Measurements from ENCODE around the gene LIG3.
"Not testable (repeated sequence)": the region's sequence is repeated elsewhere in the genome, so short reads cannot be mapped to it uniquely, and the experiment has no call there.

Gene LIG3

DNA sequence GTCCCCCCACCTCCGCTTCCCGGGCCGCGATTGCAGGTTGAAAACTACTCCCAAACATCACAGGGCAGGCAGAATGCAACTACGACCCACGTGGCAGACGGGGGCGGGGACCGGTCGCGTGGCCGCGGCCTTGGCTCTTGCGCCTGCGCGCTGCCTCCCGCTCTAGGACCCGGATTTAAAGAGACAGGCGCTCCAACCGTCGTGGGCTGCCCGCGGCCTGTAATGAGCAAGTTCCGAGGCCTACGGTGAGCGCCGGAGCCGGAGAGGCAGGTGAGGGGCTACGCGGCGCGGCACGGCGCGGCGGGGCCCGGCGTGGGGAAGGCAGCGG lies at the start of gene LIG3:
Gene LIG3, plus strand, starts transcription at position 160 of the 328 bp plus-strand sequence. CDS start 2,494 bp downstream, outside the sequence.
- DNase-seq: peak; percentile 77

DNA sequence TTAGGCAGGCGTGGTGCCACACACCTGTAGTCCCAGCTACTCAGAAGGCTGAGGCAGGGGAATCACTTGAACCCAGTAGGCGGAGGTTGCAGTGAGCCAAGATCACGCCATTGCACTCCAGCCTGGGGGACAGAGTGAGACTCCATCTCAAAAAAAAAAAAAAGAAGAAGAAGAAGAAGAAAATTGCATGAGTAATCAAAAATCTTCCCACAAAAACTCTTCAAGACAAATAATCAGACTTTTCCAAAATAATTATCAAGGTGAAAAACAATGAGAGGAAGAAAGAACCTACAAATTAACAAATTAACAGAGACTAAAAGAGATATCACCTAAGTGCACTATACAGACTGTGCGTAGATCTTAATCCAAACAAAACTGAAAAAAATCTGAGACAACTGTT lies 29.5 kb upstream of the LIG3 start:
- DNase-seq: not testable (repeated sequence)

DNA sequence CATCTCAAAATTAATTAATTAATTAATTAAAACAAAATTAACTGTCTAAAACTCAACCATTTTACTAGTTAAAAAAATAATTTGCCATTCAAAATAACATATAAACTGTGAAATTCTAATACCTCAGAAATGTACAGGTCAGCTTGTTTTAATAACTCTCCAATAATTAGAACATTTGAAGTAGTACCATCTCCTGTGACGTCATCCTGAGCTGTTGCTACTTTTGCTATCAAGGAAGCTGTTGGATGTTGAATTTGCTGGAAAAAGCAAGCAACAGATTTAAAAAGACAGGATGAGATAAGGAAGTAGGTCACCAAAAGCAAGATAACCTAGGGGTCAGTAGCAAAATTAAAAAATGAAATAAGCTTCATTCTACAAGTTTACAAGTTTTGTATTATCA lies 21.9 kb upstream of the LIG3 start:
- no peak for DNase-seq

DNA sequence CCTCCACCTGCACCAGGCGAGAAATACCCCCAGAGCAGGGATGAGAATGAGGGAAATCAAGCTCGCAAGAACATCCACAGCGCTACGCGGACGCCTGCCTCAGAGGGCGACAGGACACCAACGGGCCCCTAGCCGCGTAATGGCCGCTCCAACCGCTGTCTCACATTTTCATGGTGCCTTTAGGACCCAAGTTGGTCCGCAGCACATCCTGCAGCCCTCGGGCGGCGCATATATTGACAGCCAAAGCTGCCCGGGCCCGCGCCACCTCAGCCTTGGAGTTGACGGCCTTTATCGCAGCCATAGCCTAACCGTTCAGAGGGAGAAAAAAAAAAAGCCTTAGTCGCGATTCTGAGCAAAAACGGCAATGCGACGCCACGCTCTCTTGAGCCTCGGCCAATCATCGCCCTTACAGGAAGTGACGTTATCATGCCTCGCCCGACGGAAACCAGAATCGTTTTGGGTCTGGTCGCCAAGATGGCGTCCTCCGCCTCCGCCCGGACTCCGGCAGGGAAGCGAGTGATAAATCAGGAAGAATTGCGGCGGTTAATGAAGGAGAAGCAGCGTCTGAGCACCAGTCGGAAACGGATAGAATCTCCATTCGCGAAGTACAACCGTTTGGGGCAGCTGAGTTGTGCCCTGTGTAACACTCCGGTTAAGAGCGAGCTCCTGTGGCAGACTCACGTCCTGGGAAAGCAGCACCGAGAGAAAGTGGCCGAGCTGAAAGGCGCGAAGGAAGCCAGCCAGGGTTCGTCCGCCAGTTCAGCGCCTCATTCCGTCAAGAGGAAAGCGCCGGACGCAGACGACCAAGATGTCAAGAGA lies 19.0 kb upstream of the LIG3 start, which contains the start of the genes CCT6B and ZNF830:
Gene CCT6B, minus strand, starts transcription at position 368 of the 819 bp plus-strand sequence. Its CDS starts 67 bp downstream, at position 301.
Gene ZNF830, plus strand, starts transcription at position 448 of the 819 bp plus-strand sequence. Its CDS starts 27 bp downstream, at position 475.
- DNase-seq: peak; percentile 76

- no peak for DNase-seq
Observed at GRCh38 chr17:34974179-34974578, 6.1 kb upstream of the LIG3 start.

DNA sequence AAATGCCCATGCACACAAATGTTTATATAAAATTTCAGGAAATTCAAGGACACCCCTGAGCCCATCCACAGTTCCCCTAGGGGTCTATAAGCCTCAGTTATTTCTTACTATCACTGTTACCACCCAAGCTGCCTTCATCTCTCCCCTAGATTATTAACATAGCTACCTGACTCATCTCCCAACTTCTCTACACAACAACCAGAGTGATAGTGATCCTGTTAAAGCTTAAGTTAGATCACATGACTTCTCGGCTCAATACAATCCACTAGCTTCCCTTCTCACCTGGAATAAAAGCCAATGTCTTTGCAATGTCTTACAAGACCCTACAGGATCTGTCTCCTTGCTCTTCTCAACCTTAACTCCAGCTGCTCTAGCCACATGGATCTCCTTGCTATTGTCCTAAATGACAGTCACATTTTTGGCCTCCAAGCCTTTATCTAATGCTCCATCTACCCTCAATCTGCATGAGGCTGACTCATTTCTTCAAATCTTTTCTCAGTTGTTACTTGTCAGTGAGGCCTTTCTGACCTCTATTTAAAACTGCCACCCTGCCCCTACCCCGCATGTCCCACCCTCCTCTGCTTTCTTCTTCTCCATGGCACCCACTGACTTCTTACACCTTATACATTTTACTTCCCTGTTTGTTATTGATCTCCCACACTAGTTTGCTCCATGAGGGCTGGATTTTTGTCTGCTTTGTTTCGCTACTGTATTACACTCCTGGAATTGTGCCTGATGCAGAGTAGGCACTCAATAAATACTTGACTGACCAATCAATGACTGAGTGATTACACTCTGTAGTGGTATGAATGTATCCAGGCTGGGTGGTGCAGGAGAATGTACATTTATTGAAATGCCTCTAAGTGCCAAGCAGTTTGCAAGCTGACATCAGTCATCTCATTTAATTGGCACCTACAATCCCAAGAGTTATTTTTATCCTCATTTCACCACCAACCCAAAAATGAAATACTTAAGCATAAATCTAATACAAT lies 5.2 kb upstream of the LIG3 start:
- no peak for DNase-seq

DNA sequence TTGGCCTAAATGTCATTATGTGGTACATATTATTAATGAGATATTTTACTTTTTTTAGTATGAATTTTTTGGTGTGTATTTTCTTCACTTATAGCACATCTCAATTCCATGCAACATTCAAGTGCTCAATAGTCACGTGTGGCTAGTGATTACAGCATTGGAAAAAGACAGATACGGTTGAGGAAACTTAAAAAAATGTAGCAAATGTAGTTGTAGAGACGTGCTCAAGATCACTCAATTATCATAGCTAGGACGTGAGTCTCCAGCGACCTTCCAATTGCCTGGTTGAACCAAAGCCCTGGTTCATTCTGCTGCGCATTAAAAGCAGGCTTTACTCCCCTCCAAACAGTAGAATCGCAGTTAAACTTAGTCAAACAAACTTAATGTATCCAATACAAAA lies 1.2 kb upstream of the LIG3 start:
- DNase-seq: no peak

- no peak for DNase-seq
Observed at GRCh38 chr17:34979650-34980352, 511 bp upstream of the LIG3 start.

DNA sequence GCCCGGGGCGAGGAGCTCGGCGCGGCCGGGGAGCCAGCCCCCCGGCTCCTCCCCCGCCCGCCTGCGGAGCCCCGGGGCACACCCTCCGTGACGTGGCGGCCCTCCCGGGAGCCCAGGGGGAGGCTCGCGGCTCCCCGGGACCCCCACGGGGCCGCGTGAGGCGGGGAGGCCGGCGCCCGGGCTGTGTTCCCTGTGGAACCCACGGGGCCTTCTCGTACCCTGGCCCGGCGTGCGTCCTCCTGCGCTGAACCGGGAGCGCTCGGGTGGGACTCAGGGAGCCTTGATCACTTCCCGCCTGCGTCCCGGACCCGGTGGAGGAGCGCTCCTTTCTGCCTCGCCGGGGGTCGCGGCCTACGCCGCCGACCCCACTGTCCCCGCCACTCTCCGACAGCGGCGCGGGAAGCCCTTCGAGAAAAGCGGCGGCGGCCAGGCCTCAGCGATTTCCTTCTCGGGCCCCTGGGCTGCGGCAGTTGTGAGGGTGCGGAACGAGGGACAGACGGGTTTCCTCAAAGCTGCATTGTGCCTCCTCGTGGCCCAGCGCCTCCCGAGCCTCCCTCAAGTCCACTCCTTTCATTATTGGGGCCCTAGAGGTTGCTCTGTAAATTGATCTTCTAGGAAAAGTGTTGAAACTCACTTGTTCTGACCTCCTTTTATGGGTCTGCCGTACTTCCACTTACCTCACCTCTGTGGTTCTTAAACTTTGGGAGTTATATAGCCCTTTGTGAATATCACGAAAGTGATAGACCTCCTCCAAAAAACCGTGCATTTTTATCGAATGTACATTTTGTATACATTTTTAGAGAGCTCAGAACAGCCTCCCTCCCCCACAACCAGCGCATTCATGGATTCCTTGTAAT lies 597 bp downstream of the LIG3 start:
- DNase-seq: peak; percentile 73

DNA sequence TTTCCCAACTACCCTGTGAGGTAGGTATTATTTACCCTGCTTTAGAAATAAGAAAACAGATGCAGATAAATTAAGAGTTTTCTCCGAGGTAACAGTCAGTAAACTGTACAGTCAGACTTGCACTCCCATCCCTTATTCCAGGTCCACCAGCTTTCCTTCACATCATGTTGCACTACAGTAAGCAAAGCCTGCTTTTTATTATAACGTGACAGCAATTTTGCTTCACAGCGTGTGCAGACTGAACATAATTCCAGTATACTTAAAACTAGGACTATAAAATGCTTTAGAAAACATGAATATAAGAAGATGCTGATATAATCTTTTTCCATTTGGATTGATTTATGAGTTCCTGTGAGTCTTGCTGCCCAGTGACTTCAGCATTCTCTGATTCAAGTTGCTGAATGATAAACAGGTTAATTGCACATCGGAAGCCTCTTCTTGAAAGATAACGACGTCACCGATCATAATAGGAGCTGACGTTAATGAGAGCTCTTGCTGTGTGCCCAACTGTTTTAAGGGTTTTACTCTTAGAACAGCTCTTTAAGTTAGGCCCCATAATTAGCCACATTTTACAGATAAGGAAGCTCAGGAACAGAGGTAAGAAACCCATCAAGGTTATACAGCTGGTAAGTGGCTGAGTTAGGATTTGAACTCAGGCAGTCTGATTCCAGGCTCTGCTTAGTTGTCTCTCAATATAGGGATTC lies 1.4 kb downstream of the LIG3 start:
- no peak for DNase-seq

GRCh38 chr17:34987232-34987631 lies 6.9 kb downstream of the LIG3 start:
- no peak for DNase-seq

DNA sequence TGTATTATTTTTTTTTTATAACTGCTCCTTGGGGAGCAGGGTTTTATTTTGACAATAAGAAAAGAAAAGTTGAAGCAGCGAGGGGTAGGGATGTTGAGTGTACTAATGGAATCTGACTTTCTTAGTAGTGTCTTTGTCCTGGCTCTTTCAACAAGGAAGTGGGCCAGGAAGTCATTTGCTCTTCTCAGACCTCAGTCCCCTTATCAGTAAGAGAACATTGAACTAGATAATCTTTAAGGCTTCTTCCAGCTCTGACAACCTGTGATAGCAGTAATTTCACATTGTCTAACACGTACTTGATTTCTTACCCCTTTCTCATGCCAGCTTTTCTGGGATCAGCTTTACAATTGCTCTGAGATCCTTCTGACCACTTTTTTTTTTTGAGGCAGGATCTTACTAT lies 8.3 kb downstream of the LIG3 start:
- DNase-seq: no peak

GRCh38 chr17:34989473-34989872 lies 9.2 kb downstream of the LIG3 start:
- no peak for DNase-seq

DNA sequence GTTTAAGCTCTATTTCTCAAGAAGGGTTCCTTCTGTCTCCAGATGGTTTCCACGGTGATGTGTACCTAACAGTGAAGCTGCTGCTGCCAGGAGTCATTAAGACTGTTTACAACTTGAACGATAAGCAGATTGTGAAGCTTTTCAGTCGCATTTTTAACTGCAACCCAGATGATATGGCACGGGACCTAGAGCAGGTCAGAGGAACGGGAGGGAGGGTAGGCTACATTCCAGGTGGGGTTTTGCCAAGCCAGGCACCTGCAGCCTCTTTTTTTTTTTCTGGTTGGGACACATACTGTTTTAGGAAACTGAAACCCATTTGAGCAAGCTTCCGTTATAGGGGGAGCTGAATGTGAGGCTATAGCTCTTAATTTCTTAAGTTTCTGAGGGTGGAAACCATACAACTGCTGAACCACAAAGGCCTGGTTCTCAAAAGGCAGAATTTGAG lies 10.6 kb downstream of the LIG3 start:
- no peak for DNase-seq

DNA sequence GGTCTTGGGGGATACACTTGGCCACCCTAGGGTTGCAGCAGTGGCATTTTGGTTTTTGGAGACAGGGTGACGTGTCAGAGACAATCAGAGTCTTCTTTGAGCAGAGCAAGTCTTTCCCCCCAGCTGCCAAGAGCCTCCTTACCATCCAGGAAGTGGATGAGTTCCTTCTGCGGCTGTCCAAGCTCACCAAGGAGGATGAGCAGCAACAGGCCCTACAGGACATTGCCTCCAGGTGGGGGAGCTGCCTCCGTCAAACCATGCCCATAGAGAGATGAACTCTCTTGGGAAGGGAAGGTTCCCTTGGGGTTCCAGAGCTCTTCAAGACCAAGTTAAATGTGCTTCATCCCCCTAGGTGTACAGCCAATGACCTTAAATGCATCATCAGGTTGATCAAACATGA lies 11.3 kb downstream of the LIG3 start:
- DNase-seq: no peak

- DNase-seq: no peak
Observed at GRCh38 chr17:34993031-34993430, 12.7 kb downstream of the LIG3 start.

- no peak for DNase-seq
Observed at GRCh38 chr17:34996422-34997285, 16.3 kb downstream of the LIG3 start.

DNA sequence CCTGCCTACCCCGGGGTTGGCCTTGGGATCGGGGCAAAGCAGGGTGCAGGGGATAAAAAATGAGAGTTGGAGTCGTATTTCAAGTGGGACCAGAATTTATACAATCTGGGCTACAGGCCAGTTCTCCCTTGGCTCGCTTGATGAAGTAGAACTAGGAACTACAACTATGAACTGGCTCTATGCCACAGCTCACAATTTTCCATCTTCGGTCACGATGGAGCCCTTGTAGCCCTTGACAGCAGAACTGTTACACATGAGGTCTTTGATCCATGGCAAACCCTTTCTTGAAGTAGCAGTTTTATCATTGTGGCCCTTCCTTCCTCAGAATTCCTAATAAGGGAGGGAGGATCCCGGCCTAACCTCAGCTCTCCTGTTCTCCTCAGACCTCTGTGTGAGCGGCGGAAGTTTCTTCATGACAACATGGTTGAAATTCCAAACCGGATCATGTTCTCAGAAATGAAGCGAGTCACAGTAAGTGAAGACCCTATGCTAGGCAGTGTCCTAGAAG lies 17.1 kb downstream of the LIG3 start:
- no peak for DNase-seq

DNA sequence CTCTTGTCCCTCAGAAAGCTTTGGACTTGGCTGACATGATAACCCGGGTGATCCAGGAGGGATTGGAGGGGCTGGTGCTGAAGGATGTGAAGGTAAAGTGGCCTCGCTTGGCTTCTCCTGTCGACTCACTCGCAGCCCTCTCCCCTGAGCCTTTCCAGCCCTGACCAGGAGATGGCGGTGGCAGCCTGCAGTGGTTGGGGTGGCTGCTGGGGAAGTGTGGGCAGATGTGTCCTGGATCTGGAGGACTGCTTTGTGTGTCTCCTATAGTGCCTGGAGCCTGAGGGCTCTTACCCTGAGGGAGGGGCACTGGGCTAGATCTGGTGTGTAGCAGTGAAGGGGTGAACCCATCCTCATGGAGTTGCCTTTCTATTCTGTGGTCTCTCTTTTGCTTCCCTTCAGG lies 17.9 kb downstream of the LIG3 start:
- DNase-seq: no peak

- DNase-seq: no peak
Observed at GRCh38 chr17:34999456-34999855, 19.1 kb downstream of the LIG3 start.
